PFSK-1 (cell line): ENCODE measurements around the gene FPR3.

Experiments
- FOXP2 ChIP-seq: optimal IDR thresholded peaks from 2 replicates; pipeline ENCODE3; 2011; ENCODE audit warnings: borderline replicate concordance, control low read depth, inconsistent platforms; ENCODE audit not compliant: insufficient read depth; ENCODE audit errors: extremely low read length, extremely low read depth
- POLR2AphosphoS5 ChIP-seq: IDR thresholded peaks from 2 replicates; pipeline ENCODE4 v1.6.1; 2012; ENCODE audit warnings: low read depth, mild to moderate bottlenecking, control low read depth, low read length, moderate library complexity
- REST ChIP-seq, 2 experiments: IDR thresholded peaks; 2 replicates each; pipeline versions ENCODE4 v1.6.1 to v1.8.0; 2011 to 2012; ENCODE audit warnings: low read depth in 2 of 2, low read length in 2 of 2, control low read depth in 1 of 2, inconsistent platforms in 1 of 2, mild to moderate bottlenecking in 1 of 2, moderate library complexity in 1 of 2; ENCODE audit not compliant: insufficient read depth in 1 of 2
- SIN3A ChIP-seq: IDR thresholded peaks from 2 replicates; pipeline ENCODE4 v1.6.1; 2012; ENCODE audit warnings: mild to moderate bottlenecking, low read length, moderate library complexity, borderline replicate concordance; ENCODE audit not compliant: insufficient read depth
- TAF1 ChIP-seq: IDR thresholded peaks from 2 replicates; pipeline ENCODE4 v1.6.1; 2012; ENCODE audit warnings: low read length, control low read depth, borderline replicate concordance; ENCODE audit not compliant: insufficient read depth

DNA sequence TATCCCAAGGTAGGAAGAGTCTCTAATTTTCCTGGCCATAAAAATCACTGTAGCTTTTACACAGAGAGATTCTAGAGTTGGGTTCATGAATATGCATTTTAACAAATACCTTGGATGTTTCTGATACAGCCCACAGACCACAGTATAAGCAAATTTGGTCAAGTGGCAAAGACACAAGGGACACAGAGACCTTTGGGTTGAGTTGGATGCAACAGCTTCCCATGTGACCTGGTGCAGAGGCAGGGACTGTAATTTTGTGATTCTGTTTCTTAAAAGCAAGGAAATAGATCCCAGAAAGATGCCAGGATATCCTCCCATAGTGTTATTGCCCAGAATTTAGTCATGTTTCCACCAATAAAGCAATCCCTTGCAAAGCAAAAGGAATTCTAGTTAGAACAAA lies 27.0 kb downstream of the FPR3 start:
- TF ChIP-seq POLR2AphosphoS5 (no peak), REST (IDR thresholded peaks at IDR 0.05; ENCODE audit: insufficient read depth in 1 of 2, low read depth in 2 of 2, low read length in 2 of 2) (no peak), TAF1 (no peak), SIN3A (no peak), FOXP2 (no peak)
